ENCODE measurements around the gene KLHL9. TPM values are rescaled to one million over a fixed set of nuclear protein-coding genes. Genes with fewer than 3 reads are reported as not detected.

KLHL9 gene
- total RNA-seq, 1 experiment from 2014 or later, result 15.8 TPM

- no peak for DNase-seq
- Mint-ChIP-seq H3K36me3 (ENCODE audit: insufficient read depth, unreplicated experiment) (peaks cover 28% of the 10 kb centered on the region), H3K27ac (ENCODE audit: unreplicated experiment) (no peak overlapping the region), H3K9me3 (ENCODE audit: low read depth, unreplicated experiment) (no peaks in the 10 kb centered on the region), H3K4me3 (ENCODE audit: low read depth, unreplicated experiment) (no peak overlapping the region), H3K4me1 (ENCODE audit: low read depth, unreplicated experiment) (no peaks in the 10 kb centered on the region), H3K27me3 (ENCODE audit: unreplicated experiment) (no peaks in the 10 kb centered on the region)
- CTCF ChIA-PET, result no interaction called here
- no TSS peak for BruUV-seq (replicated peaks)
- TF ChIP-seq CTCF (IDR thresholded peaks at IDR 0.05; ENCODE audit: unreplicated experiment), result no peak
- intact Hi-C loops (cut with micrococcal nuclease; ENCODE audit: unreplicated experiment), result no loop called here
These were observed 3.4 kb downstream of the KLHL9 start for GRCh38 chr9:21331676-21332402.

GRCh38 chr9:21326526-21327139, 8.6 kb downstream of the KLHL9 start:
- CTCF ChIA-PET, result interaction anchor here (0.6 to 1.6 kb wide), 9 partner anchors 9 to 140 kb away, joined by 3 to 13 read pairs (median 4); partner anchors contain the start of gene KLHL9
- no peak overlapping the region for H3K4me3 Mint-ChIP-seq (ENCODE audit: low read depth, unreplicated experiment)
- no peak for DNase-seq
- H3K4me1 Mint-ChIP-seq (ENCODE audit: low read depth, unreplicated experiment), result peaks cover 5% of the 10 kb centered on the region
- no peak overlapping the region for H3K27ac Mint-ChIP-seq (ENCODE audit: unreplicated experiment)
- H3K9me3 Mint-ChIP-seq (ENCODE audit: low read depth, unreplicated experiment), result no peaks in the 10 kb centered on the region
- peaks cover 14% of the 10 kb centered on the region for H3K36me3 Mint-ChIP-seq (ENCODE audit: insufficient read depth, unreplicated experiment)
- intact Hi-C loops (cut with micrococcal nuclease; ENCODE audit: unreplicated experiment), result loop anchor here (2.0 to 10.0 kb wide), 4 partner anchors 70 to 461 kb away; no protein-coding TSS in a partner anchor
- no TSS peak for BruUV-seq (replicated peaks)
- no peaks in the 10 kb centered on the region for H3K27me3 Mint-ChIP-seq (ENCODE audit: unreplicated experiment)
- TF ChIP-seq CTCF (IDR thresholded peaks at IDR 0.05; ENCODE audit: unreplicated experiment), result no peak

DNA sequence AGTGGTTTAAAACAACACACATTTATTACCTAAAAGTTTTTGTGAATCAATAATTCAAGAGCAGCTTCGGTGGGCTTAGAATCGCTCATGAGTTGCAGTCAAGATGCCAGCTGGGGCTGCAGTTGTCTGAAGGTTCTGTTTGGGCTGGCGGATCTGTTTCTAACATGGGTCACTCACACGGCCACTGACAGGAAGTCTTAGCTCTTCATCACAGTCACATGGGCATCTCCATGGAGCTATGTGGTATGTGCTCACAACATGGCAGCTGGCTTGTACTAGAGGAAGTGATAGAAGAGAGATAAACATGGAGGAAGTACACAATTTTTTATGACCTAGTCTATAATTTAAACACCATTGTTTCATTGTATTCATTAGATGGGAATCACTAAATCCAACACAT, 11.2 kb downstream of the KLHL9 start:
- intact Hi-C loops (cut with micrococcal nuclease; ENCODE audit: unreplicated experiment), result loop anchor here (10.0 kb wide), 1 partner anchor 111 kb away; no protein-coding TSS in a partner anchor
- BruUV-seq (replicated peaks), result no TSS peak
- H3K36me3 Mint-ChIP-seq (ENCODE audit: insufficient read depth, unreplicated experiment), result peaks cover 8% of the 10 kb centered on the region
- no peak for DNase-seq
- no peaks in the 10 kb centered on the region for H3K27me3 Mint-ChIP-seq (ENCODE audit: unreplicated experiment)
- CTCF ChIA-PET, result no interaction called here
- H3K4me3 Mint-ChIP-seq (ENCODE audit: low read depth, unreplicated experiment), result no peak overlapping the region
- no peak overlapping the region for H3K27ac Mint-ChIP-seq (ENCODE audit: unreplicated experiment)
- no peak for TF ChIP-seq CTCF (IDR thresholded peaks at IDR 0.05; ENCODE audit: unreplicated experiment)
- H3K9me3 Mint-ChIP-seq (ENCODE audit: low read depth, unreplicated experiment), result no peaks in the 10 kb centered on the region
- peaks cover 5% of the 10 kb centered on the region for H3K4me1 Mint-ChIP-seq (ENCODE audit: low read depth, unreplicated experiment)

DNA sequence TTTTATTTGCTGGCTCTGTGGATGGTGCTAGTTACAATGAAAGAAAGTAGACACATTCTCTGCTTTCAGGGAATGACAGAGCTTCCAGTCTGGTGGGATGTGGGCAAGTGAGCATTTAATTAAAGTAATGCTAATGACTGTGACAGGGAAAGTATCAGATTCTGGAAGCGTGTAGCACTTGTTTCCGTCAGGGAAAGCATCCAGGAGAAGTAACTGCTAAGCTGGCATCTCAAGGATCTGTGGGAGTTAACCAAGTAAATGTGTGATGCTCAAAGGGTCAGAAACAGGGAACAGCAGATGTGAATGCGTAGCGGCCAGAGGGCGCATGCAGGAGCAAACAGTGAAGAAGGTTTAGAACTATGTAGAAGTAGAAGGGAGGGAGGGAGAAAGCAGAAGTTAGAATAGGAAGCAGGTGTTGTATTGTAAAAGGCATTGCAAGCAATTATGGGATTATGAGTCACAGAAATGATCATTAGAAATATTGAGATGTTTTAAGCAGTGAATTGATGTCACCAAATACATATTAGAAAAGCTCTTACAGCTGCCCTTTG, 12.2 kb downstream of the KLHL9 start:
- CTCF ChIA-PET, result no interaction called here
- Mint-ChIP-seq H3K9me3 (ENCODE audit: low read depth, unreplicated experiment) (no peaks in the 10 kb centered on the region), H3K27me3 (ENCODE audit: unreplicated experiment) (no peaks in the 10 kb centered on the region), H3K27ac (ENCODE audit: unreplicated experiment) (no peak overlapping the region), H3K4me1 (ENCODE audit: low read depth, unreplicated experiment) (peaks cover 12% of the 10 kb centered on the region), H3K4me3 (ENCODE audit: low read depth, unreplicated experiment) (no peak overlapping the region), H3K36me3 (ENCODE audit: insufficient read depth, unreplicated experiment) (peaks cover 8% of the 10 kb centered on the region)
- DNase-seq, result no peak
- no TSS peak for BruUV-seq (replicated peaks)
- intact Hi-C loops (cut with micrococcal nuclease; ENCODE audit: unreplicated experiment), result loop anchor here (10.0 kb wide), 1 partner anchor 112 kb away; no protein-coding TSS in a partner anchor
- TF ChIP-seq CTCF (IDR thresholded peaks at IDR 0.05; ENCODE audit: unreplicated experiment), result no peak
